HG03139 (cell line): ENCODE measurements around the gene ARID3A.

ENCODE experiments used
- ATAC-seq: cut with Tn5 transposase; IDR thresholded peaks from one replicate; pipeline ENCODE4 v1.9.1; 2021; ENCODE audit not compliant: unreplicated experiment

ARID3A gene

DNA sequence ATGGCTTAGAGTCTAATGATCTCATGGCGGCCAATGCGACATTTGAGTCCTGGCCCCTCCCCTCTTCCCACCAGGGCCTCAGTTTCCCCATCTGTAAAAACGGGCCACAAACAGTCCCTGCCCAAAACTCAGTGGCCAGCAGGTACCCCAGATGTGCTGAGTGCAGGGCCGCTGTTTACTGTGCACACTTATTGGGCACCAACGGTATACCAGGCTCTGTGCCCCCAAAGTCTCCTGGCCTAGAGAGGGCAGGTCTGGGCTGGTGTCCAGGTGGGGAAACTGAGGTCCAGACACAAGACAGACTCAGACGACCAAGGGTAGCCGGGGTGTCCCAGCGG is 34.7 kb downstream of the ARID3A start:
- ATAC-seq: no peak

DNA sequence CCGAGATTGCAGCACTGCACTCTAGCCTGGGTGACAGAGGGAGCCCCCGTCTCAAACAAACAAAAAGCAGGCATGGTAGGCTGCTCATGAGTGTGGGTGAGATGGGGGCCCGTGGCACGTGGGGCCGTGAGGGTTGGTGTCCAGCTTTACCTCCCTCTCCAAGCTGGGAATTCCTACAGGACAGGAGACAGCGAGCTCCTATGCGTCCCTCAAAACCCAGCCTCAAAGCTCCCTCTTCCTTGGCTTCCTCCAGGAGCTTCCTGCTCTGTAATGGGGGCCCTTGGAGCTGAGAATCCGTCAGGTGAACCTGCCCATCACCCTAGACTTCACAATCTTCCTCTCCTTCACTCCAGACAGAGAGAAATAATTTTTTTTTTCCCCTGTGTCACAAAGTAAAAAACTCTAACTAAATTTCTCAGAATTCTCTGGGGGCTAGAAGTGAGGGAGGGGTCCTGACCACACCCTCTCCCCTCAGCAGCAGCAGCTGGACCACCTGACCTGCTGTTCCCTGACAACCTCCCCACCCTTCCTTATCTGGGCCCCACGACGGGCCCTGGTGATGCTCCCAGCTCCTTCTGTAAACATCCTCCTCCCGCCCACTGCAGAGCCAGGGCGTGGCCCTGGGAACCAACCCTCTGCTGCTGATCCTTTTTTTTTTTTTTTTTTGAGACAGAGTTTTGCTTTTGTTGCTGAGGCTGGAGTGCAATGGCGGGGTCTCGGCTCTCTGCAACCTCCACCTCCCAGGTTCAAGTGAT is 36.2 kb downstream of the ARID3A start:
- no peak for ATAC-seq

DNA sequence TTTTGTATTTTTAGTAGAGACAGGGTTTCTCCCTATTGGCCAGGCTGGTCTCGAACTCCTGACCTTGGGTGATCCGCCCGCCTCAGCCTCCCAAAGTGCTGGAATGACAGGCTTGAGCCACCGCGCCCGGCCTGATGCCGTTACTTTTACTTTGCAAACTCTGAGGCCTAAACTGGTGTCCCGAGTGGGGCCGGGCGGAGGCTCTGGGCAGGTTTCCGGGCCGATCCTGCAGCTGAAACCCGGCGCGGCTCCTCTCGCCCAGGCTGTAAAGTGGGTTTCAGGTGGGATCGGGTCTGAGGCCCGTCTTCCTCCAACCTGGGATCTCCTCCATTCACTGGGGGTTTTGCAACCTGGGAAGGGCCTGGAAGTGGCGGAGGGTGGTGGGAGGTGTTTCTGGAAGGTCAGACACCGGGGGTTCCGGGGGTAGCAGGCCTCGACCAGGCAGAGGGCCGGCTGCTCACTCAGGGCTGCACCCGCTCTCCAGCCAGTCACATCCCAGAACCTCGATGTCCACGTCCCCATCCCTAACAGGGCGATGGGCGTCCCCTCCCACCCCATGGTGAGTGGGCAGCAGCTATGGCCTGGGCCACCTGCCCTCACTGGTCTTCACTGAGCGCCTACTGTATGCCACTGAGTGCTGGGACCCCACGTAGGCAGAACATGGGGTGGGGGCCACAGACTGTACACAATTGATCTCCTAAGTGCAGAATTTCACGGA is 37.0 kb downstream of the ARID3A start:
- no peak for ATAC-seq

DNA sequence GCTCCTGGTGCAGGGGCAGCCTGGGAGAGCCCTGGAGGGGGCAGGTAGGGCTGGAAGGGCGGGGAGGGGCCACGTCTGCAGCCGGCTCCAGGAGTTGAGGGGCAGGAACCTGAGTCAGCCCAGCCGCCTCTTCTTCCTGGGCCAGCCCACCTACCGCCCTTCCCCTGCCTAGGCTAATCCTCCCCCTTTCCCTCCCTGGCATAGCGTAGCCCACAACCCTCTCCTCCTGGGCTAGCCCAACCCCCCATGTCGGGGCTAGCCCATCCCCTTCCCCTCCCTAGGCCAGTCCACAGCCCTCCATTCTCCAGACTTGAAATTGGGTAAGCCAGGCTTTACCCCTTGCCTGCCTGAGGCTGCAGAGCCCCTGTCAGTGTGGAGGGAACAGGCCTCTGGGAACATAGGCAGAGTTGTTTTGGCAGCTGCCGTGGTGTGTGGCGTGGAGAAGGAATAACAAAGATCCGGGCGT is 37.7 kb downstream of the ARID3A start:
- ATAC-seq: no peak

DNA sequence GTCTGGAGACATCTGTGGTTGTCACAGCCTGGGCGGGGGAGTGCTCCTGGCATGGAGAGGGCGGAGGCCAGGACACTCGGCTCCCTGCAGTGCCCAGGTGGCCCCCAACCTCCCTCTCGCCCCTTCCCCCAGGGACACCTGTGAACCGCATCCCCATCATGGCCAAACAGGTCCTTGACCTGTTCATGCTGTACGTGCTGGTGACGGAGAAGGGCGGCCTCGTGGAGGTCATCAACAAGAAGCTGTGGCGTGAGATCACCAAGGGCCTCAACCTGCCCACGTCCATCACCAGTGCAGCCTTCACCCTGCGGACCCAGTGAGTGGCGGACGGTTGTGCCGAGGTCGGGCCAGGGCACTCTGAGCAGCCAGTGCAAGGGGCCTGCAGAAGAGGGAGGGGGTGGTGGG is 38.3 kb downstream of the ARID3A start:
- no peak for ATAC-seq

DNA sequence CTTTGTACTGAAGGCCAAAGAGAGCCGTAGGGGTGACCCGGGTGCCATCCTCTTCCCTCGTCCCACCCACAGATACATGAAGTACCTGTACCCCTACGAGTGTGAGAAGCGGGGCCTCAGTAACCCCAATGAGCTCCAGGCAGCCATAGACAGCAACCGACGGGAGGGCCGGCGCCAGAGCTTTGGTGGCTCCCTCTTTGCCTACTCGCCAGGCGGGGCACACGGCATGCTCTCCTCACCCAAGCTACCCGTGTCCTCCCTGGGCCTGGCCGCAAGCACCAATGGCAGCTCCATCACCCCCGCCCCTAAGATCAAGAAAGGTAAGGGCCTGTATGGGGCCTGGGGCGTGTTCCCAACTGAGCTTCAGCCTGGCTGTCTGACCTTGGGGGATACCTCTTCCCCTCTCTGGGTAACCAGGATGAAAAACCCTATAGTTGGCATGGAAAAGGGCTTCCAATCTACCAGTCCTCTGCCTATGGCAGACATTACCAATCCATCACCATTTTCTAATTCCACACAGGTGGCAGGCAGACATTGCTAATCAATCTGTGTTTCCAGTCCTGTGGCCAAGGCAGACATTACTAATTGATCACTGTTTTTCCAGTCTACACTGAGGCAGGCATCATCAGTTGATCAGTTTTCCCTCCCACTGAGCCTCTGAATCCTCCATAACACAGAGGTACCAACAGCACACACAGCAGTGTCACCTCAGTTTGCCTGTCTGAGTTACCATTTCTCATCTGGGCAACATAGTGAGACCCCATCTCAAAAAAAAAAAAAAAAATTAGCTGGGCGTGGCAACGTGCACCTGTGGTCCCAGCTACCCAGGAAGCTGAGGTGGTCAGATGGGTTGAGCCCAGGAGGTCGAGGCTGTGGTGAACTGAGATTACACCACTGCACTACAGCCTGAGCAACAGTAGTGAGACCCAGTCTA is 39.2 kb downstream of the ARID3A start:
- no peak for ATAC-seq

DNA sequence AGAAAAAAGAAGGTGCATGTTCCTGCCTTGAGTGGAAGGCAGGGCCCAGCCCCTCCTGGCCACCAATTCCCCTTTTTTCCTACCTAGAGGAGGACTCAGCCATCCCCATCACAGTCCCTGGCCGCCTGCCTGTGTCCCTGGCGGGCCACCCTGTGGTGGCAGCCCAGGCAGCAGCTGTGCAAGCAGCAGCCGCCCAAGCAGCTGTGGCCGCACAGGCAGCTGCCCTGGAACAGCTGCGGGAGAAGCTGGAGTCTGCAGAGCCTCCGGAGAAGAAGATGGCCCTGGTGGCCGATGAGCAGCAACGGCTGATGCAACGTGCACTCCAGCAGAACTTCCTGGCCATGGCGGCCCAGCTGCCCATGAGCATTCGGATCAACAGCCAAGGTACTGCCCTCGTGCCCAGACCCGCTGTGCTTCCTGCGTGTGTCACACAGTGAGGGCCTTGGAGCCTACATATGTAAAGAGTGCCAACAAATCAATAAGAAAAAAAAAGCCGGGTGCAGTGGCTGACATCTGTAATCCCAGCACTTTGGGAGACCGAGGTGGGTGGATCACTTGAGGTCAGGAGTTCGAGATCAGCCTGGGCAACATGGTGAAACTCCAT is 40.8 kb downstream of the ARID3A start:
- ATAC-seq: no peak

DNA sequence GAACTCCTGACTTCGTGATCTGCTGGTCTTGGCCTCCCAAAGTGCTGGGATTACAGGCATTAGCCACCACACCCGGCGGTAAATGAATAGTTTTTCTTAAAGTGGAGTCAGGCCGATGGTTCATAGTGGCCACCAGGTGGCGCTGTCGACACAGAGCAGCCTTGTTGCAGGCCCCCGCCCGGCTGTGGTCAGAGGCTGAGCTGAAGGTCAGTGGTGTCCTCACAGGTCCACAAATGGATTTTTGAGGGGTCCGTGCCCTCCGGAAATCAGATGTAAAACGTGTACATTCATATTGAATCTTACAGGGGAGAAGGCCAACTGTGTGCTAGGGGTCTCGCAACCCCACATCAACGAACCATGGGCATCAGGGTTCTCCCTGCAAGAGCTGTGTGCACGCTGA is 44.9 kb downstream of the ARID3A start:
- ATAC-seq: no peak

DNA sequence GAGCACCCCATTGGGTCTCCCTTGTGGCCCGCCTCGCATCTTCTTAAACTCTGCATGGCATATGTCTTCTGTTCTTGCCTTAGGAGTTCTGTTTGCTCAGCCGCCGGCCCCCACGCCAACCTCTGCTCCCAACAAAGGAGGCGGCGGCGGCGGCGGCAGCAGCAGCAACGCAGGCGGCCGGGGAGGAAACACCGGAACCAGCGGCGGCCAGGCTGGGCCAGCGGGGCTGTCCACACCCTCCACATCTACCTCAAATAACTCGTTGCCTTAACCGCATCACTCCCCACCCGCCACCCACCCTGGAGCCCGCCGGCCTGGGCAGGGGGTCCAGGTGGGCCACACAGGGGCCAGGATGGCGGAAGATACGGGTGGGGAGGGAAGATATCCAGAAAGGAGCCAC is 46.0 kb downstream of the ARID3A start:
- ATAC-seq: no peak

DNA sequence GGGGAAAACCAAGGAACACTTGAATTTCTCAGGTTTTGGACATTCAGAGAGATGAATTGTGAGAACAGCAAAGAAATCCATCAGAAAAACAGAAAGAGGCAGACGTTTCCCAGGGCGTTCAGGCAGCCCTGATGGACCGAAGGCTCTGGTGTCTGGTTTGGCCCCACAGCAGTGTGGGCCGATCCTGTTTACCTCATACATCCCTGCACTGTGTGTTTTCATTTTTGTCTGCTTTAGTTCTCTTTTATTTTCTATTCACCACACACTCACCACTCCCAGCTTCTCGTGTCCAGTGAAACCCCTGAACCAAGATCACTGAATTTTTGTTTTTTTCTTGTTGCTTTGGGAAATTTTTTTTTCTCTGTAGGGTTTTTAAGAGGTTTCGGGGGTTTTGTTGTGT is 46.4 kb downstream of the ARID3A start:
- ATAC-seq: no peak

DNA sequence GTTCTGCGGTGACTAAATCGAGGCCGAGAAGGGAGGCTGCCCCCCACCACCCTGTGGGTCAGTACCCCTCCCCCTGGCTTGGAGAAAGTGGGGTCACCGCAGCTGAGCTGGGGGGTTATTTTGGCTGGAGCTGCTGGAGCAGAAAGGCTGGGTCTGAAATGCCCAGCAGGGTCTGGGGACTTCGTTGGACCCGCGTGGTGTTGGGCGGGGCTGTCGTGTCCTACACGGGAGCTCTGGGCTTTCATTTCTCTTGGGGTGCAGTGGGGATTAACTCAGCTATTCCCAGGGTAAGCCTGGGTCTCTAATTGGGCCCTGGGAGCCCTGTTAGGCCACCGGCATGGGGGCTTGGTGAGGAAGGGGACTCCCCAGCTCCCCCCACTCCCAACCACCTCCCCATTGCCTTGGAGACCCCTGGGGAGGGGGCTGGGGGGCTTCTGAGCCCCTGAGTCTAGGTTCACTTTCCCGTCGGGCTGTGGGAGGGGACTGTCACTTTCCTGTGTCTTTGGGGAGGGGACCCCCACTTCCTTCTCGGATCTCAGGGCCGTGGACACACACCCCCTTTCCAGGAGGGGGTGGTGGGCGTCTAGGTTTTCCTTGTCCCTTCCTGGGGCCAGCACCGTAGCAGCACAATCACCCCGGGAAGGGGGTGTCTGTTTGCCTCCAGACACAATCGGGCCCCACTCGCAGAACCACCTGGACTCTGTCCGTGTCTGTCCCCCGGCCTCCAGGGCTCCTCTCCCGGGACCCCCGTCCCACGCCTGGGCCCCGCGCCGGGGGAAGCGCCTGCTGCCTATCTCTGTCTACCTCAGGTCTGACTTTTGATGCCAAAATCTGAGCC is 48.1 kb downstream of the ARID3A start:
- ATAC-seq: no peak

DNA sequence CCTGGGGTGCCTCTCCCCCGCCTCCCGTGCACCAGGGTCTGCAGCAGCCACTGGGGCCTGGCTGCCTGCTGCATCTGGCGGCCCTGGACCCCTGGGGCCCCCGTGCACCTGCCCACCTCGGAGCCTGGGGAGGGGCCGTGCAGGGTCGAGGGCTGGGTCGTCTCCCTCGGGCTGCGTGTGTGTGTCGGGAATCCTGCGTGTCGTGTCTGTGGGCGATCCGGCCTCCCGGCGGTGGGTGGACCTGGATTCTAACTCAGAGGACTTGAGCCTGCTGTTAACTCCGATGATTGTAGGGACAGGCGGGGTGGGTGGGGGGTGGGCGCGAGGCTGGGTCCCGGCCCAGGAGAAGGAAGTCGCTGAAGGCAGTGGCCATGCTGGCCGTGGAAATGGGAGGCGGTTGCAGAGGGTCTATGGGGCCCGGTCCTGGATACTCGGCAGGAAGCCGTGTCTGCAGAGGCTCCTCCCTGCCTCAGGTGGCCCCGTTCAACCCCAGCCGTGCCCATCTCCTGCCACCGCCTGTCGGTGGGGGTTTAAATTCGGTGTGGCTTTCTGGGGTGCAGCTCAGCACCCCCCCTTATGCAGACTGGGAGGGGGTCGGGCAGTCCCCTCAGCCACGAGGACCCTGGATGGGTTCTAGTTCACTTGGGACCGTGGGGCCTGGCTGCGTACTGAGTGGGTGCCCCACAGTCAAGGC is 48.9 kb downstream of the ARID3A start:
- ATAC-seq: no peak

DNA sequence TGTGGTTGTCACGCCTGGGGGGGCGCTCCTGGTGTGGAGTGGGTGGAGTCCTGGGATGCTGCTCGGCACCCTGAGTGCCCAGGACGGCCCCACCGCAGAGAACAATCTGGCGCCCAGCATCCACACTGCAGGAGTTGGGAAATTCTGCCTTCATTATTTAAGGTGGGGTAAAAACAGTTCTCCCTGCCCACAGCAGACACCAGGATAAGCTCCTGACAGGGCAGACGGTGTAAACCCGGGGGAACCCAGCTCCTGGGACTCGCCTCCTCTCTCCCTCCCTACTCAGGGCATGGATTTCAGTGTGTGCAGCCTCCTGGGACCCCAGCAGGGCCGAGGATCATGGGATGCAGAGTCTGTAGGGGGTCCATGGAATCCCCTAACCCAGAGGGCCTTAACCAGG is 50.6 kb downstream of the ARID3A start:
- no peak for ATAC-seq

DNA sequence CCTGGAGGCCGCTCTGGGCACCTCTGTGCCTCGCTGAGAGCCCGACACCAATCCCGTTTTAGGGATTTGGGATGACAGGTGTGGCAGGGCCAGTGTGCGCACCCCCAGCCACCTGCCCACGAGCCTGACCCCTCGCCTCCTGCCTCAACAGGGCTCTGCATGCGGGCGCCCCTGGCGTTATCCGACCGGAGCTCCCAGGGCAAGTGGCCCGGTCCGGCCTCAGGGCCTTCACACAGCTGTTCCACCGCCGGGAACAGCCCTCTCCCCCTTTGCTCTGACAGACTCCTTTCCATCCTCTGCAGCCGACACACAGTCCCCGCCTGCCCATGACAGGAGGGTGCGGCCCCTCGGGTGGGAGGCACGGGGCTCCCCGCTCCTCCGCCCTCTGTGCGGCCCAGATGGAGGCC is 51.2 kb downstream of the ARID3A start:
- ATAC-seq: no peak

DNA sequence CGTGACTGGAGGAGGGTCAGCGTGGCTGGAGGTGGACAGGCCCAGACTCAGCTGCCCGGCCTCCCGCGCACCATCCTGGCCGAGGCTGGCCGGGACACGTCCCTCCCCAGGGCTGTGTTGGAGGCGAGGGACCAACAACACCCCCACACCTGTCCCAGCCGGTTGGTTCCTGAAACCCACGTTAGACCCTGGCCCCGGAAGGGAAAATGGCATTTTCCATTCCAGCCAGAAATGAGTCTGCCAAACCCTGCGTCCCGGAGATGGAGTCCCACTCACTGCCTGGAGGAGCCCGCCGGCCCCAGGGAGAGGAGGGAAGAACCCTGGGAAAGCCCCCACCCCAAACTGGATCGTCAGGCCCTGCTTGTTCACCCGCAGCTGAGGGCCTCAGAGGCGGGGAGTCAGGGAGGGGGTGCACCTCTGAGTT is 53.5 kb downstream of the ARID3A start:
- ATAC-seq: no peak

DNA sequence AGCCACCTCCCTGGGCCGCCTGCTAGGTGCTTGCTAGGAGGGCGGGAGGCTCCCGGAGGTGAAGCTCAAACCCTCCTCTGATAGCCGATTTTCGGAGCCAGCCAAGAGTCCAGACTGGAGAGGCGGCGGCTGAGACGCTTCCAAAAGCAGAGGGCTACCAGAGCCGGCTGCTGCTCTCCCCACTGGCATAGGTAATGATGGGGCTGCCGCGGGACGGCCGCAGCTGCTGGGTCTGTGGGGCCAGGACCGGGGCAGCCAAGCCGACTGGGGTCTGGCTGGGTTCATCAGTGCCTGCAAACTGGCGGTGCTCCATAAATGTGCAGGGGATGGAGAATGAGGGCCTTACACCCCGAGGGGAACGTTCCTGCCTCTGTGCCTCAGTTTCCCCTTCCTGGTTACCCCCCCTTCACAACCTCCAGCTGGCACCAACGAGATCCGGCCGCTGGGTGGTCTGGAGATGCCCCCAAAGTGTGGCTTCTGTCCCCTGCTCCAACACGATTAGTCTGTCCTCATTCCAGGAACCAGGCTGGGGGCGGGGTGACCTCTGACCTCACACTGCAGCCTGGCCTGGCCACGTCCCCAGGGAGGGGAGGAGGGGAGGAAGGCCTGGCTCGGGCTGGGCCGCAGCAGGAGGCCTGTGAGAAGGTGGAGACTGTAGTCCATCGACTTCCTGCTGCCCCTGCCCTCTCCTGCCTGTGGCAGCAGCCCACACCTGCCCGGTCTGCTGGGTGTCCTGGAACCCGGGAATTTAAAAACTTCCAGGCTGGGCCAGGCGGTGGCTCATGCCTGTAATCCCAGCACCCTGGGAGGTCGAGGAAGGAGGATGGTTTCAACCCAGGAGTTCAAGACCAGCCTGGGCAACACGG is 54.5 kb downstream of the ARID3A start:
- ATAC-seq: no peak

DNA sequence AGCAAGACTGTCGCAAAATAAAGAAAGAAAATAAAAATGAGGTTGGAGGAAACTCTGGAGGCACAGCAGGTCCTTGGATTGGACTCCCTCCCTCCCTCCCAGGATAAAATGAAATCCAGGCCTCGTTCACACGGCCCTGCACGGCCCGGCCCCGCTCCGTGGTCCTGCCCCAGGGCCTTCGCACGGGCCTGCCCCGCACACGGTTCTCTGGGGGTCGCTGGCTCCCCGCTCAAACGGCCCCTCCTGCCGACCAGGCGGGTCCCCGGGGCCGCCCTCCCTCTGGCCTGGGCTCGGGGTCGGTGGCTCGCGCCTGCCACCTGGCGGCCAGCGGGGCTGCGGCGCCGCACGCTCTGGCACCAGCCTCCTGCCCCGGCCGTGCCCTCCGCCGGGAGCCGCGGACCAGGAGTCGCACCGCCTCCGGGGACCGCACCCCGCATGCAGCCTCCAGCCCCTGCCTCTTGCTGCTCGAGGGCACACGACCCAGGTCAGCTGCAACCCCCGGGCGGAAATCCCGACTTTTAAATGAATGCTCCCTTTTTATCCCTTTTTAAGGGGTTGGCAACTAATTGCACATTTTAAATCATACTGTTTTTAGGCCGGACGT is 56.8 kb downstream of the ARID3A start:
- ATAC-seq: no peak
